Spleen (tissue), 11 donors: ENCODE measurements around the gene TEX44. TPM values are rescaled to one million over a fixed set of nuclear protein-coding genes. Genes with fewer than 3 reads are reported as not detected.
"Not testable (repeated sequence)": the region's sequence is repeated elsewhere in the genome, so short reads cannot be mapped to it uniquely, and the experiment has no call there.

Source experiments
- DNase-seq: peaks from one replicate; pipeline ENCODE4 v3.0.0-alpha.2; 2020
- H3K27ac ChIP-seq, 8 donors: fragments of 200-600 bp; sonication (generic) in 7 of 8; 1 replicate in 4 of 8; 2 replicates in 4 of 8; pipeline versions ENCODE4 v1.5.0 to v1.8.0; 2016 to 2021; ENCODE audit warnings: inconsistent platforms in 4 of 8, mild to moderate bottlenecking in 4 of 8, moderate library complexity in 1 of 8
- H3K27me3 ChIP-seq, 7 donors: fragments of 200-600 bp; sonication (generic) in 6 of 7; replicated peaks in 1 of 7; 1 replicate in 4 of 7; 2 replicates in 3 of 7; pipeline versions ENCODE4 v1.5.0 to v1.8.0; 2016 to 2021; ENCODE audit warnings: inconsistent platforms in 3 of 7, mild to moderate bottlenecking in 1 of 7
- H3K36me3 ChIP-seq, 6 donors: fragments of 200-600 bp; sonication (generic) in 5 of 6; 1 replicate in 4 of 6; 2 replicates in 2 of 6; pipeline versions ENCODE4 v1.5.0 to v1.8.0; 2016 to 2021; ENCODE audit warnings: inconsistent platforms in 2 of 6
- H3K4me1 ChIP-seq, 6 donors: fragments of 200-600 bp; sonication (generic) in 5 of 6; 1 replicate in 3 of 6; 2 replicates in 3 of 6; pipeline versions ENCODE4 v1.5.0 to v1.8.0; 2016 to 2021; ENCODE audit warnings: inconsistent platforms in 3 of 6
- H3K4me3 ChIP-seq, 8 donors: fragments of 200-600 bp; sonication (generic) in 7 of 8; 1 replicate in 4 of 8; 2 replicates in 4 of 8; pipeline versions ENCODE4 v1.5.0 to v1.8.0; 2016 to 2021; ENCODE audit warnings: inconsistent platforms in 4 of 8, mild to moderate bottlenecking in 4 of 8, moderate library complexity in 2 of 8
- H3K9me3 ChIP-seq, 8 donors: fragments of 200-600 bp; sonication (generic) in 7 of 8; 1 replicate in 4 of 8; 2 replicates in 4 of 8; pipeline versions ENCODE4 v1.5.0 to v1.8.0; 2016 to 2021; ENCODE audit warnings: inconsistent platforms in 4 of 8
- POLR2A ChIP-seq, 3 donors: fragments of 450-650 bp; IDR thresholded peaks; one replicate each; pipeline ENCODE4 v1.5.1; 2017; ENCODE audit warnings: antibody characterized with exemption in 3 of 3, mild to moderate bottlenecking in 1 of 3
- POLR2AphosphoS5 ChIP-seq, 3 donors: sonication (generic); formaldehyde crosslinking; IDR thresholded peaks; one replicate each; pipeline ENCODE4 v1.5.1; 2017; ENCODE audit warnings: antibody characterized with exemption in 3 of 3
- WGBS, 5 donors: extraction: QIAGEN DNeasy Blood & Tissue Kit in 3 of 5; methylation state at CpG; one replicate each; pipeline versions ENCODE4 v1.1.5 to v1.1.7; 2013 to 2018; 5-methylcytosine and 5-hydroxymethylcytosine counted together
- intact Hi-C: fragments of 100-400 bp; cut with DNase I; formaldehyde crosslinking; loops from one replicate; pipeline ENCODE4 v1.15.0; 2023; ENCODE audit warnings: low total_unique reads
- polyA plus RNA-seq, 3 donors: library from polyadenylated mRNA; stranded (reverse); fragments of 200-250 nt; gene quantifications; one replicate each; pipeline ENCODE4 v1.2.1, GENCODE V29; 2013
- total RNA-seq, 7 donors: library from RNA; depleted of rRNA in 3 of 7; stranded (reverse); fragments of >200 nt in 3 of 7; fragmentation: NEBNext Ultra II Directional in 4 of 7; extraction: Animal tissue kit (Norgen Biotek cat#: 25700) in 4 of 7; gene quantifications; one replicate each; pipeline versions ENCODE4 v1.1.0 to v1.2.1, GENCODE V29; 2016 to 2021
- TF ChIP-seq, protein P1 (sequence below), 11 experiments: fragments of 200-600 bp in 7 of 11; fragments of 450-650 bp in 4 of 11; sonication (generic) in 4 of 11; IDR thresholded peaks in 8 of 11; conservative IDR thresholded peaks in 3 of 11; 1 replicate in 7 of 11; 2 replicates in 4 of 11; pipeline versions ENCODE4 v1.4.0 to v1.8.0; 2016 to 2021; ENCODE audit warnings: antibody characterized with exemption in 11 of 11, inconsistent platforms in 4 of 11, mild to moderate bottlenecking in 1 of 11
- donor health status: healthy with polysubstance abuse.
- donor health status: DM: no; HTN: no; CAD: no; lungs with moderate emphysema.
- donor health status: DM: no; HTN: no; CAD: no.
- donor health status: Bipolar disorder and iron deficiency.
- donor health status: healthy.
- donor health status: DM: no; HTN: no; CAD: no.
- donor health status: DM: yes; HTN: yes; CAD: no.

The TEX44 gene
- total and polyA plus RNA-seq, 10 donors = not detected

- H3K36me3 ChIP-seq = no peaks in the 10 kb centered on the region
- intact Hi-C loops = no loop called here
- no peaks in the 10 kb centered on the region for H3K27me3 ChIP-seq
- DNase-seq = no peak
- no peak for TF ChIP-seq POLR2AphosphoS5 (IDR thresholded peaks at IDR 0.05)
- TF ChIP-seq POLR2A (IDR thresholded peaks at IDR 0.05) = no peak
- no peaks in the 10 kb centered on the region for H3K4me1 ChIP-seq
- no peak overlapping the region for H3K4me3 ChIP-seq
- 74 to 91% (median 80%) methylated on average over 3 of the region's 3 CpGs for WGBS, 5 donors
- no peaks in the 10 kb centered on the region for H3K9me3 ChIP-seq
- H3K27ac ChIP-seq = no peak overlapping the region
These were observed 25.5 kb upstream of the TEX44 start for GRCh38 chr2:231567159-231567558.

DNA sequence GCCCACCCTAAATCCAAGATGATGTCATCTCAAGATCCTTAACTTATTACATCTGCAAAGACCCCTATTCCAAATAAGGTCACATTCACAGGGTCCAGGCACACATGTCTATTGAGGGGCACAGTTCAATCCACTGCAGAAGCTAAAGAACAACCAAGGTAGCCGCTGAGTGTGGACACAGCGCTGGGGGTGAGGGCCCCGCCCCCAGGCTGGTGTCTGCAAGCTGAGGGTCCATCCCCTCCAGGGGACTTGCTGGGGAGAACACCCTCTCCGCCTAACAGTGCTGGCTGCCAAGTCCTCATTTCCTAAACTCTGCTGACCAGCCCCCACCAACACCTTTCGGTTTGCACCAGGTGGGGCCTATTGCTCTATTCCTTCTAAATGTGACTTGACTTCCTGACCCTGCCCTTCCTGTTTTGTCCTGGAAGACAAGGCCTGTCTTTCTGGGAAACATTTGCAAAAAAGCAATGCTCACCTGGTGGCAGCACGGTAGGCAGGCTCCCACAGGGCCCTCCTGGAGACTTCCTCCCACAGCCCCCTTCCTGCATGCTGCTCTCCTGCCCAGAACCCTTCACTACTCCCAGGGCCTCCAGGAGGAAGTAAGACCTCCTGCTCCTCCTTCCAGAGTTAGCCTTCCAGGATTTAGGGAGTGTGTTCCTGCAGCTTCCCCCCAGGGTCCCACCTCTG is 24.4 kb upstream of the TEX44 start:
- WGBS, 5 donors = 64 to 79% (median 70%) methylated on average over 4 to 6 of the region's 6 CpGs
- intact Hi-C loops = no loop called here
- no peak for DNase-seq

GRCh38 chr2:231568785-231569435 is 23.8 kb upstream of the TEX44 start:
- no peak for DNase-seq
- WGBS, 5 donors = 67 to 79% (median 76%) methylated on average over 6 to 7 of the region's 7 CpGs

More for the DNA sequence above, 24.4 kb upstream of the TEX44 start:
- no peak overlapping the region for H3K4me3 ChIP-seq
- H3K4me1 ChIP-seq = no peaks in the 10 kb centered on the region
- TF ChIP-seq POLR2AphosphoS5 (IDR thresholded peaks at IDR 0.05) (no peak), POLR2A (IDR thresholded peaks at IDR 0.05) (no peak)
- TF ChIP-seq, protein P1, sequence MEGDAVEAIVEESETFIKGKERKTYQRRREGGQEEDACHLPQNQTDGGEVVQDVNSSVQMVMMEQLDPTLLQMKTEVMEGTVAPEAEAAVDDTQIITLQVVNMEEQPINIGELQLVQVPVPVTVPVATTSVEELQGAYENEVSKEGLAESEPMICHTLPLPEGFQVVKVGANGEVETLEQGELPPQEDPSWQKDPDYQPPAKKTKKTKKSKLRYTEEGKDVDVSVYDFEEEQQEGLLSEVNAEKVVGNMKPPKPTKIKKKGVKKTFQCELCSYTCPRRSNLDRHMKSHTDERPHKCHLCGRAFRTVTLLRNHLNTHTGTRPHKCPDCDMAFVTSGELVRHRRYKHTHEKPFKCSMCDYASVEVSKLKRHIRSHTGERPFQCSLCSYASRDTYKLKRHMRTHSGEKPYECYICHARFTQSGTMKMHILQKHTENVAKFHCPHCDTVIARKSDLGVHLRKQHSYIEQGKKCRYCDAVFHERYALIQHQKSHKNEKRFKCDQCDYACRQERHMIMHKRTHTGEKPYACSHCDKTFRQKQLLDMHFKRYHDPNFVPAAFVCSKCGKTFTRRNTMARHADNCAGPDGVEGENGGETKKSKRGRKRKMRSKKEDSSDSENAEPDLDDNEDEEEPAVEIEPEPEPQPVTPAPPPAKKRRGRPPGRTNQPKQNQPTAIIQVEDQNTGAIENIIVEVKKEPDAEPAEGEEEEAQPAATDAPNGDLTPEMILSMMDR (IDR thresholded peaks at IDR 0.05 in 8 of 11, conservative IDR thresholded peaks at IDR 0.05 in 3 of 11) = no peak
- H3K9me3 ChIP-seq = no peaks in the 10 kb centered on the region
- H3K36me3 ChIP-seq = no peaks in the 10 kb centered on the region
- no peaks in the 10 kb centered on the region for H3K27me3 ChIP-seq
- no peak overlapping the region for H3K27ac ChIP-seq

DNA sequence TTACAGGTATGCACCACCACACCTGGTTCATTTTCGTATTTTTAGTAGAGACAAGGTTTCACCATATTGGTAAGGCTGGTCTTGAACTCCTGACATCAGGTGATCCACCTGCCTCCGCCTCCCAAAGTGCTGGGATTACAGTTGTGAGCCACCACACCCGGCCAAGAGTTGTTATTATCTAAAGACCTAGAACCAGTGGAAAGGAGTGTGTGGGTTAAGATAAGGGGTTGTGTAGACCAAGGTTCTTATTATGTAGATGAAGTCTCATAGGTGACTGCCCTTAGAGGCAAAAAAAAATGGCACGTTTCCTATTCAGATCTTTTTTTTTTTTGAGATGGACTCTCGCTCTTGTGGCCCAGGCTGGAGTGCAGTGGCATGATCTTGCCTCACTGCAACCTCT is 21.7 kb upstream of the TEX44 start:
- H3K4me1 ChIP-seq, H3K9me3 ChIP-seq, intact Hi-C loops, H3K4me3 ChIP-seq, DNase-seq, H3K27ac ChIP-seq, H3K36me3 ChIP-seq, H3K27me3 ChIP-seq: not testable (repeated sequence)
- WGBS, 5 donors = 79 to 93% (median 82%) methylated on average over 5 of the region's 5 CpGs

More at GRCh38 chr2:231568785-231569435, 23.8 kb upstream of the TEX44 start:
- Histone ChIP-seq H3K27me3 (no peaks in the 10 kb centered on the region), H3K4me3 (no peak overlapping the region), H3K27ac (no peak overlapping the region), H3K9me3 (no peaks in the 10 kb centered on the region), H3K36me3 (no peaks in the 10 kb centered on the region), H3K4me1 (no peaks in the 10 kb centered on the region)
- intact Hi-C loops = no loop called here
- TF ChIP-seq POLR2AphosphoS5 (IDR thresholded peaks at IDR 0.05) = no peak
- TF ChIP-seq POLR2A (IDR thresholded peaks at IDR 0.05) = no peak
- TF ChIP-seq, protein P1 (IDR thresholded peaks at IDR 0.05 in 8 of 11, conservative IDR thresholded peaks at IDR 0.05 in 3 of 11) = no peak

DNA sequence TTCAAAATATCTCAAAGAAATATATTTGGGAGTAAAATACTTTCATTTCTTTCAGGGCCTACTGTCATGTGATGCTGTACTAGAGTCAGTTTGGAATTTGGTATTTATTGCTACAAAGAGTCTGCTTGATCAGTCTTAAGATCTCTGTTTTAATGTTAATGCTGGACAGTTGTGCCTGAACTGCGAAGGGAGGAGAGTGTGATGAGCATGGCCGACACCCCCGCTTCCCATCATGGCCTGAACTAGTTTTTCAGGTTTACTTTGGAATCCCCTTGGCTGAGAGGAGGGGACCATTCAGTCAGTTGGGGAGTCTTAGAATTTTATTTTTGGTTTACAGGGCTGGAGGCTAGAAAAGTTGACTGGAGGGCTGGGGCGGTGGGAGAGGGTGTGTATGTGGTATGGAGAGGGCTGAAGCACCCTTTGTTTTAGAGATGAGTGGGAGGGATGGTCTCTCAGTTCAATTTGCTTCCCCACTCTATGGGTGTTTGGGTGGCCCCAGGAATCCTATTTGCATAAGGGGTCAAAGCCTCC is 20.9 kb upstream of the TEX44 start:
- no peak for DNase-seq
- Histone ChIP-seq H3K4me1 (no peaks in the 10 kb centered on the region), H3K36me3 (no peaks in the 10 kb centered on the region), H3K9me3 (no peaks in the 10 kb centered on the region), H3K27ac (no peak overlapping the region), H3K4me3 (no peak overlapping the region), H3K27me3 (no peaks in the 10 kb centered on the region)
- 78 to 95% (median 85%) methylated on average over 4 of the region's 4 CpGs for WGBS, 5 donors
- intact Hi-C loops = no loop called here
- TF ChIP-seq, protein P1 (IDR thresholded peaks at IDR 0.05 in 8 of 11, conservative IDR thresholded peaks at IDR 0.05 in 3 of 11) = no peak
- TF ChIP-seq POLR2A (IDR thresholded peaks at IDR 0.05) (no peak), POLR2AphosphoS5 (IDR thresholded peaks at IDR 0.05) (no peak)
